ENCODE results near the gene PCGF1.

PCGF1 gene

DNA sequence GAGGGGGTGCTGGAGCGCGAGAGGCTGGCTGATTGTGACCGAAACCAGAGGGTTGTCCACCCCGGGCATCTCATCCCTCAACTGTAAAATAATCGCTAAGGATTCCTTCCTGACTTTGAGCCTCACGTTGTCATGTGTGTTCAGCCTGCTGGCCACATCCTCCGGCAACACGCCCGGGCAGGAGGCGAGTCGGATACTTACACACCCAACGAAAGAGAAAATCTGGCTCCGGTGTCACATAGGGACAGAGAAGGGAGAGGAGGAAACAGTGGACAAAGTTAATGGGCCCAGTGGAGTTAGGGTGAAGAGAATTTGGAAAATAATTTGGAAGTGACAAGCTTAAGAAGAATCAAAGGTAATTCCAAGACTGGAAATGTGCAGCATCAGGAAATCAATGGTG lies 9.2 kb upstream of the PCGF1 start:
- no peaks in the 10 kb centered on the region for H3K36me3 ChIP-seq (ENCODE audit: insufficient read depth, low read length)
- H3K79me2 ChIP-seq (ENCODE audit: insufficient read depth, low read length), result no peaks in the 10 kb centered on the region
- H3K4me1 ChIP-seq (ENCODE audit: insufficient read depth, low read length, severe bottlenecking), result peaks cover 10% of the 10 kb centered on the region
- peak overlapping the region; percentile 43 for H3K4me3 ChIP-seq (ENCODE audit: low read depth, low read length, poor library complexity, severe bottlenecking)
- no peak overlapping the region for H3K9ac ChIP-seq (ENCODE audit: low read length)
- H2AFZ ChIP-seq (ENCODE audit: low read length), result no peak overlapping the region
- H3K27ac ChIP-seq (ENCODE audit: low read depth, low read length, poor library complexity, severe bottlenecking), result no peak overlapping the region
- peak overlapping the region; percentile 54; the same call in 1 of the 2 replicates for H3K4me2 ChIP-seq (ENCODE audit: low read length)
- TF ChIP-seq EZH2 (IDR thresholded peaks at IDR 0.05; ENCODE audit: borderline replicate concordance, low read length), result no peak
- TF ChIP-seq, protein P1, sequence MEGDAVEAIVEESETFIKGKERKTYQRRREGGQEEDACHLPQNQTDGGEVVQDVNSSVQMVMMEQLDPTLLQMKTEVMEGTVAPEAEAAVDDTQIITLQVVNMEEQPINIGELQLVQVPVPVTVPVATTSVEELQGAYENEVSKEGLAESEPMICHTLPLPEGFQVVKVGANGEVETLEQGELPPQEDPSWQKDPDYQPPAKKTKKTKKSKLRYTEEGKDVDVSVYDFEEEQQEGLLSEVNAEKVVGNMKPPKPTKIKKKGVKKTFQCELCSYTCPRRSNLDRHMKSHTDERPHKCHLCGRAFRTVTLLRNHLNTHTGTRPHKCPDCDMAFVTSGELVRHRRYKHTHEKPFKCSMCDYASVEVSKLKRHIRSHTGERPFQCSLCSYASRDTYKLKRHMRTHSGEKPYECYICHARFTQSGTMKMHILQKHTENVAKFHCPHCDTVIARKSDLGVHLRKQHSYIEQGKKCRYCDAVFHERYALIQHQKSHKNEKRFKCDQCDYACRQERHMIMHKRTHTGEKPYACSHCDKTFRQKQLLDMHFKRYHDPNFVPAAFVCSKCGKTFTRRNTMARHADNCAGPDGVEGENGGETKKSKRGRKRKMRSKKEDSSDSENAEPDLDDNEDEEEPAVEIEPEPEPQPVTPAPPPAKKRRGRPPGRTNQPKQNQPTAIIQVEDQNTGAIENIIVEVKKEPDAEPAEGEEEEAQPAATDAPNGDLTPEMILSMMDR (IDR thresholded peaks at IDR 0.05; ENCODE audit: low read length), result no peak
- H3F3A ChIP-seq (ENCODE audit: insufficient read depth, low read length), result no peaks in the 10 kb centered on the region
- H3K9me2 ChIP-seq (ENCODE audit: low read depth, low read length), result no peaks in the 10 kb centered on the region
- H3K9me3 ChIP-seq (ENCODE audit: low read length), result no peaks in the 10 kb centered on the region
- peaks cover 7% of the 10 kb centered on the region; the same call in 1 of the 2 replicates for H3K27me3 ChIP-seq (ENCODE audit: insufficient read depth, low read length)
- no peaks in the 10 kb centered on the region for H4K20me1 ChIP-seq (ENCODE audit: insufficient read depth, low read length)

DNA sequence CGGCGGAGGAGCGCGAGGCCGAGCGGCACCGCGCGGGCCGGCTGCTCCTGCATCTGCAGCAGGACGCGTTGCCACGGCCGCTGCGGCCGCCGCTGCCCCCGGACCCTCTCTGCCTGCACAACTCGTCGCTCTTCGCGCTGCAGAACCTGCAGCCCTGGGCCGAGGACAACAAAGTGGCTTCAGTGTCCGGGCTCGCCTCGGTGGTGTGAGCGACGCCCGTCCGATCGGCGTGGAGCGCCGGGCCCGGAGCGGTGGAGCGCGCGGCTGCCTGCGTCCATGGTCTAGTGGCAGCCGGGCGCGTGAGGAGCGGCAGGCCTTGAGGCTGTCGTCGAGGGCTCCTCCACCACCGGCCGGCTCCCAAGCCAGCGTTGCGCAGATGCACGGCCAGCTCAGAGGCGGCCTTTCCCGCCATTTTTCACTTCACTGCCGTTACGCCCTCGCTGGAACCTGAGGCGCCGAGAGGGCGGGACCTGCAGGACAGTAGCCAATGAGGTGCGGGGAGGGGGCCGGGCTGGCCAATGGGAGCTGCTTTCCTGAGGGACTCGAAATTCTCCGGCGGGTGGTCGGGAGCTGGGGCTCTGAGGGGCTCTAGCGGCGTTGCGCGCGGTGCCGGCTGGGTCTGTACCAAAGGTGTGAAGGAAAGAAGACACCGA lies 8.6 kb upstream of the PCGF1 start:
- no peak overlapping the region; the same call in 1 of the 2 replicates for H3K9ac ChIP-seq (ENCODE audit: low read length)
- no peaks in the 10 kb centered on the region for H4K20me1 ChIP-seq (ENCODE audit: insufficient read depth, low read length)
- no peaks in the 10 kb centered on the region for H3F3A ChIP-seq (ENCODE audit: insufficient read depth, low read length)
- TF ChIP-seq, protein P1 (IDR thresholded peaks at IDR 0.05; ENCODE audit: low read length), result no peak
- TF ChIP-seq EZH2 (IDR thresholded peaks at IDR 0.05; ENCODE audit: borderline replicate concordance, low read length), result no peak
- H2AFZ ChIP-seq (ENCODE audit: low read length), result no peak overlapping the region
- H3K36me3 ChIP-seq (ENCODE audit: insufficient read depth, low read length), result no peaks in the 10 kb centered on the region
- H3K27me3 ChIP-seq (ENCODE audit: insufficient read depth, low read length), result peaks cover 7% of the 10 kb centered on the region; the same call in 1 of the 2 replicates
- no peaks in the 10 kb centered on the region for H3K79me2 ChIP-seq (ENCODE audit: insufficient read depth, low read length)
- peak overlapping the region; percentile 54 for H3K4me2 ChIP-seq (ENCODE audit: low read length)
- H3K9me3 ChIP-seq (ENCODE audit: low read length), result no peaks in the 10 kb centered on the region
- peak overlapping the region; percentile 43 for H3K4me3 ChIP-seq (ENCODE audit: low read depth, low read length, poor library complexity, severe bottlenecking)
- peaks cover 10% of the 10 kb centered on the region for H3K4me1 ChIP-seq (ENCODE audit: insufficient read depth, low read length, severe bottlenecking)
- no peak overlapping the region for H3K27ac ChIP-seq (ENCODE audit: low read depth, low read length, poor library complexity, severe bottlenecking)
- no peaks in the 10 kb centered on the region for H3K9me2 ChIP-seq (ENCODE audit: low read depth, low read length)

DNA sequence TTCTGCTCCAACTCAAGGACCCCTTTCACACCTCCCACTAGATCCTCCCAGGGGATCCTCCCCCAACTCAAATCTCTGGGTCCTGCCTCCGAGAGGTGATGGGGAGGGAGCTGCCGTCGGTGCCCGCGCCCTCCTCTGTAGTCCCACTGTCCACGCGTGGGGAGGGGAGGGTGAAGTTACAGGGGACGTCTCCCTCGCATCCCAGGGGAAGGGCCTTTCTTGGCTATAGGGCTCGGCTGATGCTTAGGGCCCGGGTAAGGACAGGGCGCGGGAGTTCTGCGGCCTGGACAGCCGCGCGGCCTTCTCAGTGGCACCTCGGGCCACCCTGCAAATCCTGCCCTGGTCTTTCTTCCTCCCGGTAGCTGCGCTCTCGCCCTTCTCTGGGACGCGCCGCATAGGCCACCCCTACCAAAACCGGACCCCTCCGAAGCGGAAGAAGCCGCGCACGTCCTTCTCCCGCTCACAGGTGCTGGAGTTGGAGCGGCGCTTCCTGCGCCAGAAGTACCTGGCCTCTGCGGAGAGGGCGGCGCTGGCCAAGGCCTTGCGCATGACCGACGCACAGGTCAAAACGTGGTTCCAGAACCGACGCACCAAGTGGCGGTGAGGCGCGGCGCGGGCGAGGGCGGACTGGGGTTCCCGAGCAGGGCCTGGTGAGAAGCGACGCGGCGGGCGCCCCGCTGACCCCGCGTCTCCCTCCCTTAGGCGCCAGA lies 7.9 kb upstream of the PCGF1 start:
- peaks cover 10% of the 10 kb centered on the region for H3K4me1 ChIP-seq (ENCODE audit: insufficient read depth, low read length, severe bottlenecking)
- TF ChIP-seq EZH2 (IDR thresholded peaks at IDR 0.05; ENCODE audit: borderline replicate concordance, low read length), result no peak
- TF ChIP-seq, protein P1 (IDR thresholded peaks at IDR 0.05; ENCODE audit: low read length), result no peak
- H3K9me3 ChIP-seq (ENCODE audit: low read length), result no peaks in the 10 kb centered on the region
- H3F3A ChIP-seq (ENCODE audit: insufficient read depth, low read length), result no peaks in the 10 kb centered on the region
- H2AFZ ChIP-seq (ENCODE audit: low read length), result no peak overlapping the region
- no peak overlapping the region for H3K27ac ChIP-seq (ENCODE audit: low read depth, low read length, poor library complexity, severe bottlenecking)
- H3K4me3 ChIP-seq (ENCODE audit: low read depth, low read length, poor library complexity, severe bottlenecking), result peak overlapping the region; percentile 43
- H3K9me2 ChIP-seq (ENCODE audit: low read depth, low read length), result no peaks in the 10 kb centered on the region
- no peak overlapping the region; the same call in 1 of the 2 replicates for H3K9ac ChIP-seq (ENCODE audit: low read length)
- peaks cover 7% of the 10 kb centered on the region; the same call in 1 of the 2 replicates for H3K27me3 ChIP-seq (ENCODE audit: insufficient read depth, low read length)
- H4K20me1 ChIP-seq (ENCODE audit: insufficient read depth, low read length), result no peaks in the 10 kb centered on the region
- no peaks in the 10 kb centered on the region for H3K36me3 ChIP-seq (ENCODE audit: insufficient read depth, low read length)
- H3K4me2 ChIP-seq (ENCODE audit: low read length), result peak overlapping the region; percentile 54
- no peaks in the 10 kb centered on the region for H3K79me2 ChIP-seq (ENCODE audit: insufficient read depth, low read length)
